Measurements from ENCODE around the gene AKAP14.
"Not testable (repeated sequence)": the region's sequence is repeated elsewhere in the genome, so short reads cannot be mapped to it uniquely, and the experiment has no call there.

The AKAP14 gene

GRCh38 chrX:119895843-119896326 is at the start of gene AKAP14:
AKAP14 (plus strand) TSS chrX:119895893; CDS start chrX:119903224, 7,331 bp downstream.
- no peak for DNase-seq (ENCODE audit: low spot score)

- DNase-seq (ENCODE audit: low spot score): peak; percentile 94
Measured at GRCh38 chrX:119852382-119853353, 43.0 kb upstream of the AKAP14 start, which contains the start of gene UPF3B. UPF3B (minus strand) TSS chrX:119852963; CDS start chrX:119852928, 35 bp downstream.

- no peak for DNase-seq (ENCODE audit: low spot score)
Measured at GRCh38 chrX:119853444-119853843, 42.2 kb upstream of the AKAP14 start.

- DNase-seq (ENCODE audit: low spot score): peak; percentile 14
Measured at GRCh38 chrX:119870626-119871131, 25.0 kb upstream of the AKAP14 start.

- DNase-seq (ENCODE audit: low spot score): peak; percentile 33
Measured at GRCh38 chrX:119871245-119871598, 24.5 kb upstream of the AKAP14 start.

GRCh38 chrX:119871599-119872395 is 23.9 kb upstream of the AKAP14 start, which contains the start of the genes NDUFA1 and RNF113A:
NDUFA1 (plus strand) TSS chrX:119871832; CDS start chrX:119871912, 80 bp downstream.
RNF113A (minus strand) TSS chrX:119871733; CDS start chrX:119871613, 120 bp downstream.
- peak; percentile 84 for DNase-seq (ENCODE audit: low spot score)

GRCh38 chrX:119878740-119879139 is 17.0 kb upstream of the AKAP14 start:
- DNase-seq (ENCODE audit: low spot score): no peak

GRCh38 chrX:119880076-119880475 is 15.6 kb upstream of the AKAP14 start:
- DNase-seq (ENCODE audit: low spot score): no peak

- DNase-seq (ENCODE audit: low spot score): peak; percentile 49
Measured at GRCh38 chrX:119880552-119881437, 14.9 kb upstream of the AKAP14 start.

GRCh38 chrX:119885554-119886428 is 9.9 kb upstream of the AKAP14 start:
- DNase-seq (ENCODE audit: low spot score): no peak

GRCh38 chrX:119887721-119888425 is 7.8 kb upstream of the AKAP14 start:
- DNase-seq (ENCODE audit: low spot score): peak; percentile 59

- DNase-seq (ENCODE audit: low spot score): not testable (repeated sequence)
Measured at GRCh38 chrX:119890626-119891025, 5.1 kb upstream of the AKAP14 start.

GRCh38 chrX:119891961-119892692 is 3.6 kb upstream of the AKAP14 start:
- DNase-seq (ENCODE audit: low spot score): not testable (repeated sequence)

GRCh38 chrX:119899125-119899524 is 3.4 kb downstream of the AKAP14 start:
- DNase-seq (ENCODE audit: low spot score): no peak

GRCh38 chrX:119900976-119901375 is 5.3 kb downstream of the AKAP14 start:
- DNase-seq (ENCODE audit: low spot score): no peak

GRCh38 chrX:119916310-119916709 is 20.6 kb downstream of the AKAP14 start:
- no peak for DNase-seq (ENCODE audit: low spot score)

- DNase-seq (ENCODE audit: low spot score): no peak
Measured at GRCh38 chrX:119917877-119918276, 22.2 kb downstream of the AKAP14 start.

- no peak for DNase-seq (ENCODE audit: low spot score)
Measured at GRCh38 chrX:119919835-119920585, 24.3 kb downstream of the AKAP14 start.
